ENCODE data around the gene ATRIP.

DNA sequence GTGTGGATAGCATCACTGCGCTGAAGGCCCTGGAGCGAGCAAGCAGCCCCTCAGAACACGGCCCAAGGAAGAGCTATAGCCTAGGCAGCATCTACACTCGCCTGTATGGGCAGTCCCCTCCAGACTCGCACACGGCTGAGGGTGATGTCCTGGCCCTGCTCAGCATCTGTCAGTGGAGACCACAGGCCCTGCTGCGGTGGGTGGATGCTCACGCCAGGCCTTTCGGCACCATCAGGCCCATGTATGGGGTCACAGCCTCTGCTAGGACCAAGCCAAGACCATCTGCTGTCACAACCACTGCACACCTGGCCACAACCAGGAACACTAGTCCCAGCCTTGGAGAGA, 20.5 kb downstream of the ATRIP start:
- TF ChIP-seq MXI1 (IDR thresholded peaks at IDR 0.05; ENCODE audit: low read depth, low read length) (no peak), YY1 (IDR thresholded peaks at IDR 0.05; ENCODE audit: low read depth) (no peak), TAF1 (IDR thresholded peaks at IDR 0.05; ENCODE audit: borderline replicate concordance, low read depth, low read length) (no peak), RFX5 (IDR thresholded peaks at IDR 0.05; ENCODE audit: low read length) (no peak), RAD21 (IDR thresholded peaks at IDR 0.05; ENCODE audit: low read length) (no peak), POLR2AphosphoS5 (IDR thresholded peaks at IDR 0.05; ENCODE audit: low read depth, low read length) (no peak)
- TF ChIP-seq, protein P1, sequence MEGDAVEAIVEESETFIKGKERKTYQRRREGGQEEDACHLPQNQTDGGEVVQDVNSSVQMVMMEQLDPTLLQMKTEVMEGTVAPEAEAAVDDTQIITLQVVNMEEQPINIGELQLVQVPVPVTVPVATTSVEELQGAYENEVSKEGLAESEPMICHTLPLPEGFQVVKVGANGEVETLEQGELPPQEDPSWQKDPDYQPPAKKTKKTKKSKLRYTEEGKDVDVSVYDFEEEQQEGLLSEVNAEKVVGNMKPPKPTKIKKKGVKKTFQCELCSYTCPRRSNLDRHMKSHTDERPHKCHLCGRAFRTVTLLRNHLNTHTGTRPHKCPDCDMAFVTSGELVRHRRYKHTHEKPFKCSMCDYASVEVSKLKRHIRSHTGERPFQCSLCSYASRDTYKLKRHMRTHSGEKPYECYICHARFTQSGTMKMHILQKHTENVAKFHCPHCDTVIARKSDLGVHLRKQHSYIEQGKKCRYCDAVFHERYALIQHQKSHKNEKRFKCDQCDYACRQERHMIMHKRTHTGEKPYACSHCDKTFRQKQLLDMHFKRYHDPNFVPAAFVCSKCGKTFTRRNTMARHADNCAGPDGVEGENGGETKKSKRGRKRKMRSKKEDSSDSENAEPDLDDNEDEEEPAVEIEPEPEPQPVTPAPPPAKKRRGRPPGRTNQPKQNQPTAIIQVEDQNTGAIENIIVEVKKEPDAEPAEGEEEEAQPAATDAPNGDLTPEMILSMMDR (IDR thresholded peaks at IDR 0.05): no peak
- TF ChIP-seq, protein P2, sequence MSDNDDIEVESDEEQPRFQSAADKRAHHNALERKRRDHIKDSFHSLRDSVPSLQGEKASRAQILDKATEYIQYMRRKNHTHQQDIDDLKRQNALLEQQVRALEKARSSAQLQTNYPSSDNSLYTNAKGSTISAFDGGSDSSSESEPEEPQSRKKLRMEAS (IDR thresholded peaks at IDR 0.05; ENCODE audit: low read depth): no peak
- TF ChIP-seq, protein P3, sequence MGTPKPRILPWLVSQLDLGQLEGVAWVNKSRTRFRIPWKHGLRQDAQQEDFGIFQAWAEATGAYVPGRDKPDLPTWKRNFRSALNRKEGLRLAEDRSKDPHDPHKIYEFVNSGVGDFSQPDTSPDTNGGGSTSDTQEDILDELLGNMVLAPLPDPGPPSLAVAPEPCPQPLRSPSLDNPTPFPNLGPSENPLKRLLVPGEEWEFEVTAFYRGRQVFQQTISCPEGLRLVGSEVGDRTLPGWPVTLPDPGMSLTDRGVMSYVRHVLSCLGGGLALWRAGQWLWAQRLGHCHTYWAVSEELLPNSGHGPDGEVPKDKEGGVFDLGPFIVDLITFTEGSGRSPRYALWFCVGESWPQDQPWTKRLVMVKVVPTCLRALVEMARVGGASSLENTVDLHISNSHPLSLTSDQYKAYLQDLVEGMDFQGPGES (IDR thresholded peaks at IDR 0.05; ENCODE audit: low read depth, low read length): no peak
- TF ChIP-seq, protein P4, sequence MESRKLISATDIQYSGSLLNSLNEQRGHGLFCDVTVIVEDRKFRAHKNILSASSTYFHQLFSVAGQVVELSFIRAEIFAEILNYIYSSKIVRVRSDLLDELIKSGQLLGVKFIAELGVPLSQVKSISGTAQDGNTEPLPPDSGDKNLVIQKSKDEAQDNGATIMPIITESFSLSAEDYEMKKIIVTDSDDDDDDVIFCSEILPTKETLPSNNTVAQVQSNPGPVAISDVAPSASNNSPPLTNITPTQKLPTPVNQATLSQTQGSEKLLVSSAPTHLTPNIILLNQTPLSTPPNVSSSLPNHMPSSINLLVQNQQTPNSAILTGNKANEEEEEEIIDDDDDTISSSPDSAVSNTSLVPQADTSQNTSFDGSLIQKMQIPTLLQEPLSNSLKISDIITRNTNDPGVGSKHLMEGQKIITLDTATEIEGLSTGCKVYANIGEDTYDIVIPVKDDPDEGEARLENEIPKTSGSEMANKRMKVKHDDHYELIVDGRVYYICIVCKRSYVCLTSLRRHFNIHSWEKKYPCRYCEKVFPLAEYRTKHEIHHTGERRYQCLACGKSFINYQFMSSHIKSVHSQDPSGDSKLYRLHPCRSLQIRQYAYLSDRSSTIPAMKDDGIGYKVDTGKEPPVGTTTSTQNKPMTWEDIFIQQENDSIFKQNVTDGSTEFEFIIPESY (IDR thresholded peaks at IDR 0.05; ENCODE audit: borderline replicate concordance, low read depth): no peak
